Calu3 (cell line): ENCODE data around the gene TTC23. TPM values are rescaled to one million over a fixed set of nuclear protein-coding genes. Genes with fewer than 3 reads are reported as not detected.

ENCODE experiments used
- BruUV-seq: library from RNA; stranded (reverse); fragments of 400-500 nt; replicated peaks from 2 replicates; lab custom pipeline; 2021; lab: Mats Ljungman, UMichigan
- CTCF ChIA-PET: fragments of 300-600 bp; sonication (Branson Sonifier 250); formaldehyde crosslinking; loops from one replicate; lab custom pipeline; 2022; ENCODE audit warnings: antibody characterized with exemption; lab: Charles Lee
- DNase-seq: peaks from one replicate; pipeline ENCODE4 v3.0.0; 2022
- H3K27ac Mint-ChIP-seq: one replicate; pipeline ENCODE4 v1.8.0; 2022; ENCODE audit warnings: mixed read lengths; ENCODE audit not compliant: unreplicated experiment
- H3K27me3 Mint-ChIP-seq: one replicate; pipeline ENCODE4 v1.8.0; 2022; ENCODE audit warnings: mixed read lengths; ENCODE audit not compliant: unreplicated experiment
- H3K36me3 Mint-ChIP-seq: one replicate; pipeline ENCODE4 v1.8.0; 2022; ENCODE audit warnings: mild to moderate bottlenecking, moderate library complexity, mixed read lengths; ENCODE audit not compliant: insufficient read depth, unreplicated experiment
- H3K4me1 Mint-ChIP-seq: one replicate; pipeline ENCODE4 v1.8.0; 2022; ENCODE audit warnings: mild to moderate bottlenecking, low read depth, mixed read lengths; ENCODE audit not compliant: unreplicated experiment
- H3K4me3 Mint-ChIP-seq: one replicate; pipeline ENCODE4 v1.8.0; 2022; ENCODE audit warnings: mild to moderate bottlenecking, low read depth, moderate library complexity, mixed read lengths; ENCODE audit not compliant: unreplicated experiment
- H3K9me3 Mint-ChIP-seq: one replicate; pipeline ENCODE4 v1.8.0; 2022; ENCODE audit warnings: low read depth, mixed read lengths; ENCODE audit not compliant: unreplicated experiment
- CTCF ChIP-seq: fragments of 200-600 bp; IDR thresholded peaks from one replicate; pipeline ENCODE4 v1.8.0; 2022; ENCODE audit warnings: antibody characterized with exemption; ENCODE audit not compliant: unreplicated experiment
- intact Hi-C: fragments of 100-400 bp; cut with micrococcal nuclease; formaldehyde crosslinking; loops from one replicate; pipeline ENCODE4 v1.10.0; 2022; ENCODE audit not compliant: unreplicated experiment
- total RNA-seq: library from RNA; stranded (reverse); gene quantifications from 2 replicates; pipeline ENCODE4 v1.2.3, GENCODE V29; 2022

TTC23 gene
- total RNA-seq, 1 experiment from 2014 or later, result 18.9 TPM

- Mint-ChIP-seq H3K27ac (no peak overlapping the region), H3K36me3 (no peaks in the 10 kb centered on the region), H3K27me3 (no peaks in the 10 kb centered on the region), H3K4me1 (no peaks in the 10 kb centered on the region), H3K9me3 (no peaks in the 10 kb centered on the region), H3K4me3 (no peak overlapping the region)
- no peak for DNase-seq
- CTCF ChIA-PET, result interaction anchor here (0.6 kb wide), 1 partner anchor 436 kb away, joined by 3 read pairs; no protein-coding TSS in a partner anchor
- intact Hi-C loops, result no loop called here
- TF ChIP-seq CTCF, result no peak
- BruUV-seq, result no TSS peak
Measured at GRCh38 chr15:99268431-99268830, 19.1 kb upstream of the TTC23 start.

GRCh38 chr15:99267957-99268356, 18.6 kb upstream of the TTC23 start:
- no peak overlapping the region for H3K4me3 Mint-ChIP-seq
- no peaks in the 10 kb centered on the region for H3K27me3 Mint-ChIP-seq
- H3K9me3 Mint-ChIP-seq, result no peaks in the 10 kb centered on the region
- no peaks in the 10 kb centered on the region for H3K36me3 Mint-ChIP-seq
- BruUV-seq, result no TSS peak
- CTCF ChIA-PET, result no interaction called here
- DNase-seq, result no peak
- H3K4me1 Mint-ChIP-seq, result no peaks in the 10 kb centered on the region
- no peak overlapping the region for H3K27ac Mint-ChIP-seq
- no peak for TF ChIP-seq CTCF
- intact Hi-C loops, result no loop called here

GRCh38 chr15:99265541-99266070, 16.2 kb upstream of the TTC23 start:
- no peak overlapping the region for H3K27ac Mint-ChIP-seq
- no peak for TF ChIP-seq CTCF
- no peaks in the 10 kb centered on the region for H3K36me3 Mint-ChIP-seq
- DNase-seq, result no peak
- BruUV-seq, result no TSS peak
- H3K4me3 Mint-ChIP-seq, result no peak overlapping the region
- H3K4me1 Mint-ChIP-seq, result no peaks in the 10 kb centered on the region
- intact Hi-C loops, result no loop called here
- CTCF ChIA-PET, result no interaction called here
- H3K9me3 Mint-ChIP-seq, result no peaks in the 10 kb centered on the region
- no peaks in the 10 kb centered on the region for H3K27me3 Mint-ChIP-seq

GRCh38 chr15:99264125-99264524, 14.7 kb upstream of the TTC23 start:
- Mint-ChIP-seq H3K4me3 (no peak overlapping the region), H3K27me3 (no peaks in the 10 kb centered on the region), H3K36me3 (no peaks in the 10 kb centered on the region), H3K27ac (no peak overlapping the region), H3K9me3 (no peaks in the 10 kb centered on the region), H3K4me1 (no peaks in the 10 kb centered on the region)
- no peak for TF ChIP-seq CTCF
- no peak for DNase-seq
- intact Hi-C loops, result no loop called here
- CTCF ChIA-PET, result interaction anchor here (1.3 kb wide), 1 partner anchor 9 kb away, joined by 3 read pairs; no protein-coding TSS in a partner anchor
- BruUV-seq, result no TSS peak
